NK-92 treated with Interleukin-12 subunit alpha and Interleukin-12 subunit beta, amount 100 ng/mL, for 24 hours (cell line): Measurements from ENCODE around the gene ST3GAL4.

Source experiments
- DNase-seq: peaks from one replicate; lab custom pipeline; 2025; lab: John Stamatoyannopoulos, UW

The ST3GAL4 gene

GRCh38 chr11:126329644-126330211 lies 25.8 kb upstream of the ST3GAL4 start:
- no peak for DNase-seq

DNA sequence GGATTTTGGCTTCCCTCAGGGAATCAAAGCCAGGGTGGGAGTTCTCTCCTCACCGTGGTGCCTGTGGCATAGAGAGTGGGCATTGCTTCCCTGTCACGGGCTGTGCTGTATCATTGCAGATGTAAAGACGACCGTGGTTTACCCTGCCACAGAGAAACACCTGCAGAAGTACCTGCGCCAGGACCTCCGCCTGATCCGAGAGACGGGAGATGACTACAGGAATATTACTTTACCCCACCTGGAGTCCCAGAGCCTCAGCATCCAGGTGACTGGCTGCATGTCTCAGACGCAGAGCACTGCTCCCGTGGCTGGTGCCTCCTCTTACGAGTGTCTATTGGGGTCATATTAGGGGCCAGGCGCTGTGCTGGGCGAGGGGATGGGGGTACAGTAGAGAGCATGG lies 24.2 kb upstream of the ST3GAL4 start:
- no peak for DNase-seq

DNA sequence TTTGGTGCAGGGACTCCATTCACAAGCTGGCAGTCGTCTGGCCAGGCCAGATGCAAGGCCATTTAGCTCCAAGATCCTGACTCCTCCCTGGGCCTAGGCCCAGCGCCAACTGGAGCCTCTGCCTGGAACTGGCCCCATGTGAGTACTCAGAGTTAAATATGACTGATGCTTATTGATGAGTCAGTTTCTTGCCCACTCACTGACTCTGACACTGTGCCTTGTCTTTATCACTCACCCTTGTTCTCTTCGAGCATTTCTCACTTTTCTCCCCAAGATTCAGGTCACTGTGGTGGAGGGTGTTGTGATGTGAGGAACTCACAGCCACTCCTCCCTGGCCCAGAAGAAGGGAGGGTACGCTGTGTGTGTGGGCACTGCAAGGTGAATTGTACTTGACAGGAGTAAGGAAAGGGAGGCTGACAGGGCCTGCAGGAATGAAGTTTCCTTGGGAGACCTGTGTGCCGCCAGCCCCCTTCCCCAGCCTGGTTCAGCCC lies 23.2 kb upstream of the ST3GAL4 start:
- no peak for DNase-seq

- DNase-seq = no peak
Measured at GRCh38 chr11:126333142-126333541, 22.3 kb upstream of the ST3GAL4 start.

- no peak for DNase-seq
Measured at GRCh38 chr11:126334659-126335462, 20.6 kb upstream of the ST3GAL4 start.

- no peak for DNase-seq
Measured at GRCh38 chr11:126335463-126335760, 20.1 kb upstream of the ST3GAL4 start.

- no peak for DNase-seq
Measured at GRCh38 chr11:126336138-126336541, 19.3 kb upstream of the ST3GAL4 start.

DNA sequence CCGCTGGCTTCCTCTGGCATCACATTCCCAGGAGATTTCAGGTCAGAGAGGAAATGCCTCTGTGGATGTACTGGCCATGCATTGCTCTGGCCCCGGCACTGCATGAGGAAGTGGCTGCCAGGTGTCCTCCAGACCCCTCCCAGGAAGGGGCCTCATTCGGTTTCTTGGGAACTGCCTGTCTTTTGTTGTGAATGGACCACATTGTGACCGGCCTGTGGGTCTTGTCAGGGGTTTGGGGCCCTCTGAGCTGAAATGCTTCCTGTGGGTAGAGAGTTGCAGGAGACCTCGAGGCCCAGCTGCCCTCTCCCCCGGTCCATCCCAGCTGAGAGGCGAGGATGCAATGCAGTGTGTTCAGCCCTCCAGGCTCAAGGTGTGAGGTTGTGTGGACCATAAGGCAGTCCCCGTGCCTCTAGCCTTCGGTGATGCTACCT lies 18.8 kb upstream of the ST3GAL4 start:
- no peak for DNase-seq

DNA sequence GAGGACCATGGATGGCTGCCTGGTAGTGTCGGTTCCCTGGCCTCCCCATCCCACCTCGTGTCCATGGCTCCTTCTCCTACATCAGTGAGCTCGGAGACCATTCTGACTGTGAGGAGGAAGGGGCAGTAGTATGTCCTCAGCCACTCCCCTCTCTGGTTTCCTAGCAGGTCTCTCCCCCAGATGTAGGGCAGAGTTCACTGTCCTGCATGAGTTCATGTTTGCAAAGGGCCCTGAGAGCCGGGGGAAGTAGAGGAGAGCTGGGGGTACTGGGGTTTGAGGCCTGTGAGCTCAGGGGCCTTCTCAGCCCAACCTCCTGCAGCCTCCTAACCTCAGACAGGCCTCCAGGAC lies 18.4 kb upstream of the ST3GAL4 start:
- DNase-seq = no peak

DNA sequence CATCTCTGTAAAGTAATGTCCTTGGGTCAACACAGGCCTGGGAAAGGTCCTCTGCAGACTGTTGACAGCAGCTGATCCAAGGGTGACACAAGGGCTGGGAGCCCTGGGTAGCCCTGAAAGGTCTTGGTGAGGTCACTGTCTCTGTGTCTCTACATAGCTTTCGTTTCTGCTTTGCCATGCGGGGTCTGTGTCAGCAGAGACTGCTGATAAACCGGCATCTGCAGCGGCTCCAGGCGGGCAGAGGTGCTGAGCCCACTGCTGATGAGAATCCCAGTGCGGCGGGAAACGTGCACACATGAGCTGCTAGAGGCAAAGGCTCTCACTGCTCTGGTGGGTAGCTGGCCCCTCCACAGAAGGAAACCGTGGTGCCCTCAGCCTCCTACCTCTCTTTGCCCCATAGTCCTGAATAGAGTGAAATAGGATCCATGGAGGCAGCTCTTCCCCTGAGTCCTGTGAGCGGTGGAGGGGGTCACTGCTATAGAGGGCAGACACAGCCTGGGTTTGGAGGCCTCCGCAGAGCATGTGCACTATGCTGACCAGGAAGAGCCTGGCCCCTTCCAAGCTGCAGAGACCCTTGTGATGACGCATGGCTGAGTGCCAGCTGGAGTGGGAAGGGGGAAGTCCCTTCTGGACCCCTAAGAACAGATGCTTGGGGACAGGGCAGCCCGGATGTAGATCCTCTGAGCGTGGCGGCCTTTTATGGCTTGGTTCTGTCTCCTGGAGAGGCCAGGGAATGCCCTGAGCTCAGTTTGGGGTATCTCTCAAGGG lies 17.8 kb upstream of the ST3GAL4 start:
- no peak for DNase-seq

DNA sequence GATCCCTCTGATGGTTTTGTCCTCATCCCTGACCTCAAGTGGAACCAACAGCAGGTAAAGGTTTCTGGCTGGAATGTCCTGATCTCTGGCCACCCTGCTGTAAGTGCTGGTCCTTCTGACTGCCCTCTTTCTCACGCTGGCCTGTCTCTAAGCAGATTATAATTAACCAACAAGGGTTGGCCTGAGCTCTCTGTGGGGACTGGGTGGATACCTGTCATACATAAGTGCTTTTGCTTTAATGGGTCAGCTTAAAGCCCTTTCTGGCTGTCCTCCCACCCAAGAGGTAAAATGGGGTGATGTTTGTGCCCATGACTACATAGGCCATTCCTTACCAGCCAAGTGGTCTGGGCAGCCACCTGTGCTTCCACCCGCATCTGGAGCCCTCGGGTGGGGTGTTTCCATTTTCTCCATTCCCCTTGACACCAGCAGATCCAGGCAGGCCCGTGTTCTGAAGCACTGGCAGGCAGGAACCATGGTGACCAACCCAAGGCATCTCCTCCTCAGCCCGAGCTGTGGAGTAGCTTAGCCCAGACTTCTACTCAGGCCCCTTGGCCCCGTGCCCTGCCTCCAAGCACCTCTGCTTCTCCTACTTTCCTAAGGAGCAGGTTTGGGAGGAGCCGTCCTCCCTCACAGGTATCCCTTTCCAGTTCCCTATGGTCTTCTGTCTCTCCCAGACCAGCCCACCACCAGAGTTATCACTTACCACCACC lies 17.0 kb upstream of the ST3GAL4 start:
- DNase-seq = no peak

- DNase-seq = no peak
Measured at GRCh38 chr11:126339073-126339862, 16.2 kb upstream of the ST3GAL4 start.

DNA sequence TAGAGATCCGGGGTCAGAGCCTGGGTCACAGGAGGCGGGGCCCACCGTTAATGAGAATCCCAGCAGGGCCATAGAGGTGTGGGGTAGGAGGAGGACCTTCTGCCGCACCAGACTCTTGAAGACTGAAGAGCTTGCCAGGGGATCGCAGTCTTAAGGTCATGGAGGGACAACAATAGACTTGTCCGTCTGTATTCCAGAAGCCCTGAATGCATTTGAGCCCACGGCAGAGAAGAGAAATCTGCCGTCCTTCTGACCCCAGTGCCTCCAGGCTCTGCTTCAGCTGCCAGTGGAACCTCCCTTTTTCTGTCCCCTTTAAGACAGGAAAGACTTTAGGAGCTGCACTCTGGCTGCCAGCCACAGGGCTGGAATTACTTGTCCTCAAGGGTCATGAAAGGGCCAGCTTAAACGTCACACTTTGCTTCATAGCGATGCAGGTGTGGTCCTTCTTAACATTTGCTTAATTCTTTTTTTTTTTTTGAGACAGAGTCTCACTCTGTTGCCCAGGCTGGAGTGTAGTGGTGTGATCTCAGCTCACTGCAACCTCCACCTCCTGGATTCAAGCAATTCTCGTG lies 15.5 kb upstream of the ST3GAL4 start:
- no peak for DNase-seq

- no peak for DNase-seq
Measured at GRCh38 chr11:126340960-126341606, 14.4 kb upstream of the ST3GAL4 start.

- DNase-seq = no peak
Measured at GRCh38 chr11:126341760-126342161, 13.7 kb upstream of the ST3GAL4 start.

DNA sequence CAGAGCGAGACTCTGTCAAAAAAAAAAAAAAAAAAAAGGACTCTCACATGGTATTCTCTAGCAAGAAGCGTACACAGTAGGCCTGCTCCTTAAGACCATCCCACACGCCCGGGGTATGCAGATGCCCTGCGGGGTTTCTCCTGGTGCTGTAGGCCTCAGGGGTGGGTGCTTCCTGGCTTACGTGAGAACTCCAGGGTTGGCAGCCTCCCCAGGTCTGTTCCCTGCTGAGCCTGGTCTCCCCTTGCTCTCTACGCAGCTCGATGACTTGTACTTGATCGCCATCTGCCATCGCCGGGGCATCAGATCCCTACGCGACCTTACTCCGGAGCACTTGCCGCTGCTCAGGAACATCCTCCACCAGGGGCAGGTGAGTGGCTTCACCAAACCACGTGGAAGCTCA lies 12.4 kb upstream of the ST3GAL4 start:
- DNase-seq = no peak

- no peak for DNase-seq
Measured at GRCh38 chr11:126344141-126345080, 11.1 kb upstream of the ST3GAL4 start.

GRCh38 chr11:126345283-126345682 lies 10.2 kb upstream of the ST3GAL4 start:
- no peak for DNase-seq

DNA sequence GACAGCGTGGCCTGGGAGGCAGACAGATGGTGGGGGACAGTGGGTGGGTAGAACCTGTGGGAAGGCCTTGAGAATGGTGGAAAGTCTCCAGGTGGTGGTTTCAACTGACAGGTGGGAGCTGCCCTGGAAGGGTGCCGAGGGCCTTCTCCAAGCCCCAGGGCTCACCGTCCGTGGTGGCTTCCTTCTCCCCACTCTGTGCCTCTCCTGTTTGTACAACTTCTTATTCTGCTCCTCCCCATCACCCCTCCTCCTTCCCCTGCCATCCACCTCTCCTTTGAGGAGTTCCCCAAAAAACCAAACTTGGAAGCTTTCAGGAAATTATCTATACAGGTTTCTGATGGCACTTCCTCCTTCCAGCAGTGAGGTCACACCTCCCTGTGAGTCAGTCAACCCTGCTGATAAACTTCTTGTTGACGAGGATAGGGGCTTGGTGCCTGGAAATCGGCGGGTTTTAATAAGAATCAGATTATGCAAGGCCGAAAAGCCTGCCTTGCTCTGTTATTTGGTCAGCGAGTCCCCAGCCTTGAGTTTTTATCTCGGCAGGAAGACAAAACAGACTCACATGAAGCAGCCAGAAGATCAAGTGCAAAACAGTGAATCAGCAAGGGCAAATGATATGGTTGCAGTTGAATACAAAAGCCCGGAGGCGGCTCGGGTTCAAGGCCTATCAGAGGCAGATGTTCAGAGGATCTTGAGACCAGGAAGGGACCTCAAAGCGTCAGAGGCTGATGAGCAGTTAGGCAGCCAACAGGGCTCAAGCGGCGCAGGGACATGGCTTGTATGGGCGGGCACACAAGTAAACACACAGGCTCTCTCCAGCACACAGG lies 9.5 kb upstream of the ST3GAL4 start:
- DNase-seq = no peak
